Nephron (organoid): Measurements from ENCODE around the gene PCP4.
A peak's percentile ranks its signal among the peaks of the same experiment; 100 is the strongest.

ENCODE experiments used
- H3K27ac Mint-ChIP-seq, 3 experiments: 2 replicates each; pipeline ENCODE4 v1.8.0; 2020; ENCODE audit warnings: mixed read lengths in 3 of 3, mild to moderate bottlenecking in 2 of 3, moderate library complexity in 1 of 3
- H3K27me3 Mint-ChIP-seq: 2 replicates; pipeline ENCODE4 v1.8.0; 2021; ENCODE audit warnings: low read depth, mild to moderate bottlenecking, moderate library complexity, mixed read lengths
- H3K36me3 Mint-ChIP-seq: 2 replicates; pipeline ENCODE4 v1.8.0; 2020; ENCODE audit warnings: low read depth, mixed read lengths
- H3K4me1 Mint-ChIP-seq: 2 replicates; pipeline ENCODE4 v1.8.0; 2020; ENCODE audit warnings: mixed read lengths
- H3K4me3 Mint-ChIP-seq, 3 experiments: 2 replicates each; pipeline ENCODE4 v1.8.0; 2020; ENCODE audit warnings: mild to moderate bottlenecking in 3 of 3, mixed read lengths in 3 of 3, moderate library complexity in 2 of 3
- H3K9me3 Mint-ChIP-seq: 2 replicates; pipeline ENCODE4 v1.8.0; 2020; ENCODE audit warnings: mixed read lengths
- CTCF ChIP-seq, 3 experiments: fragments of 200-600 bp; sonication (generic); IDR thresholded peaks; one replicate each; pipeline ENCODE4 v1.5.0; 2021; ENCODE audit warnings: antibody characterized with exemption in 3 of 3; ENCODE audit not compliant: unreplicated experiment in 3 of 3

Gene PCP4

GRCh38 chr21:39972976-39973770, 105.9 kb downstream of the PCP4 start:
- peaks cover 35% of the 10 kb centered on the region for H3K27me3 Mint-ChIP-seq

GRCh38 chr21:39976800-39977199, 109.6 kb downstream of the PCP4 start:
- Mint-ChIP-seq H3K9me3 (no peaks in the 10 kb centered on the region), H3K36me3 (no peaks in the 10 kb centered on the region), H3K4me1 (no peaks in the 10 kb centered on the region), H3K27ac (peak overlapping the region in 1 of 3 experiments; percentile 94), H3K27me3 (peaks cover 39% of the 10 kb centered on the region), H3K4me3 (peak overlapping the region in 1 of 3 experiments; percentile 48)
- TF ChIP-seq CTCF (IDR thresholded peaks at IDR 0.05; ENCODE audit: unreplicated experiment in 3 of 3): peak in 1 of 3 experiments; percentile 11

More at GRCh38 chr21:39972976-39973770, 105.9 kb downstream of the PCP4 start:
- Mint-ChIP-seq H3K4me1 (no peaks in the 10 kb centered on the region), H3K27ac (no peak overlapping the region), H3K9me3 (no peaks in the 10 kb centered on the region), H3K36me3 (no peaks in the 10 kb centered on the region), H3K4me3 (no peak overlapping the region)
- no peak for TF ChIP-seq CTCF (IDR thresholded peaks at IDR 0.05; ENCODE audit: unreplicated experiment in 3 of 3)
